Loucy (cell line): Measurements from ENCODE around the gene GABRA4.

Experiments used
- EZH2phosphoT487 ChIP-seq: fragments of 200-600 bp; IDR thresholded peaks from 2 replicates; pipeline ENCODE4 v1.6.1; 2018; ENCODE audit warnings: antibody characterized with exemption, mild to moderate bottlenecking, moderate library complexity, borderline replicate concordance
- TF ChIP-seq, protein P1 (sequence below): fragments of 200-600 bp; sonication (generic); conservative IDR thresholded peaks from 2 replicates; pipeline ENCODE4 v1.5.1; 2014; ENCODE audit warnings: mild to moderate bottlenecking, antibody characterized with exemption, low read length

DNA sequence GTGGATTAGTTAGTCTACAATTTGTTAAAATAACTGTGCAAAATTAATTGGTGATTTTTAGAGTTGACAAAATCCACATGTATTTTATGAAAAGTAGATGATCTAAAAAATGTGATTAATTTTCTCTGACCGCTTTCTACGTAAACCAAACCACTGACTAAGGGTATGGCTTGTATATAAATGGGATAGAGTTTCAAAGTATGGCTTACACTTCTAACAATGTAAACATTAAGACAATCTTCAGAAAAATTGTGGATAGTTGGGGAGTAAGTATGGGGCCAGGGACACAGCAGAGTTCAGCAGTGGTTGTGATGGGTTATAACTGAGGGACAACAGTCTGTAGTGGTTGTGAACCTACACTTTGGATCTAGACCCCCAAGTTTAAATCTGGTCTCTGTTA is 39.8 kb downstream of the GABRA4 start:
- TF ChIP-seq, protein P1, sequence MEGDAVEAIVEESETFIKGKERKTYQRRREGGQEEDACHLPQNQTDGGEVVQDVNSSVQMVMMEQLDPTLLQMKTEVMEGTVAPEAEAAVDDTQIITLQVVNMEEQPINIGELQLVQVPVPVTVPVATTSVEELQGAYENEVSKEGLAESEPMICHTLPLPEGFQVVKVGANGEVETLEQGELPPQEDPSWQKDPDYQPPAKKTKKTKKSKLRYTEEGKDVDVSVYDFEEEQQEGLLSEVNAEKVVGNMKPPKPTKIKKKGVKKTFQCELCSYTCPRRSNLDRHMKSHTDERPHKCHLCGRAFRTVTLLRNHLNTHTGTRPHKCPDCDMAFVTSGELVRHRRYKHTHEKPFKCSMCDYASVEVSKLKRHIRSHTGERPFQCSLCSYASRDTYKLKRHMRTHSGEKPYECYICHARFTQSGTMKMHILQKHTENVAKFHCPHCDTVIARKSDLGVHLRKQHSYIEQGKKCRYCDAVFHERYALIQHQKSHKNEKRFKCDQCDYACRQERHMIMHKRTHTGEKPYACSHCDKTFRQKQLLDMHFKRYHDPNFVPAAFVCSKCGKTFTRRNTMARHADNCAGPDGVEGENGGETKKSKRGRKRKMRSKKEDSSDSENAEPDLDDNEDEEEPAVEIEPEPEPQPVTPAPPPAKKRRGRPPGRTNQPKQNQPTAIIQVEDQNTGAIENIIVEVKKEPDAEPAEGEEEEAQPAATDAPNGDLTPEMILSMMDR, result no peak
- no peak for TF ChIP-seq EZH2phosphoT487
